Neuronal stem cell (in vitro differentiated cells): ENCODE data around the gene ZNF512B. TPM values are rescaled to one million over a fixed set of nuclear protein-coding genes. Genes with fewer than 3 reads are reported as not detected.

ENCODE experiments used
- DNase-seq: peaks from one replicate; pipeline ENCODE4 v3.0.0-alpha.2; 2013; ENCODE audit warnings: low spot score
- H2AFZ ChIP-seq: one replicate; pipeline ENCODE4 v1.6.1; 2013; ENCODE audit warnings: mild to moderate bottlenecking, low read length, inconsistent platforms
- H2AK5ac ChIP-seq: 2 replicates; pipeline ENCODE4 v1.6.1; 2013; ENCODE audit warnings: low read depth, mild to moderate bottlenecking, inconsistent platforms, low read length, moderate library complexity, mixed read lengths
- H2BK120ac ChIP-seq: 2 replicates; pipeline ENCODE4 v1.6.1; 2013; ENCODE audit warnings: low read depth, mild to moderate bottlenecking, inconsistent platforms, low read length, moderate library complexity, mixed read lengths
- H2BK12ac ChIP-seq: one replicate; pipeline ENCODE4 v1.6.1; 2013; ENCODE audit warnings: low read length, inconsistent platforms
- H2BK15ac ChIP-seq: 2 replicates; pipeline ENCODE4 v1.6.1; 2013; ENCODE audit warnings: mild to moderate bottlenecking, low read length, inconsistent platforms, mixed read lengths
- H2BK5ac ChIP-seq: one replicate; pipeline ENCODE4 v1.6.1; 2013; ENCODE audit warnings: inconsistent platforms, mild to moderate bottlenecking, low read length, moderate library complexity
- H3K14ac ChIP-seq: one replicate; pipeline ENCODE4 v1.6.1; 2013; ENCODE audit warnings: low read length, inconsistent platforms
- H3K18ac ChIP-seq: 2 replicates; pipeline ENCODE4 v1.6.1; 2013; ENCODE audit warnings: low read length, inconsistent platforms
- H3K23ac ChIP-seq: 2 replicates; pipeline ENCODE4 v1.6.1; 2013; ENCODE audit warnings: low read depth, mild to moderate bottlenecking, mixed read lengths, low read length, inconsistent platforms; ENCODE audit not compliant: poor library complexity
- H3K27ac ChIP-seq: replicated peaks from 3 replicates; pipeline ENCODE4 v1.5.1; 2013; ENCODE audit warnings: low read length, inconsistent platforms
- H3K27me3 ChIP-seq, 3 experiments: 2 replicates each; pipeline ENCODE4 v1.6.1; 2013; ENCODE audit warnings: low read length in 3 of 3, mild to moderate bottlenecking in 2 of 3, inconsistent platforms in 1 of 3, low read depth in 1 of 3, mixed read lengths in 1 of 3, moderate library complexity in 1 of 3; ENCODE audit not compliant: control insufficient read depth in 3 of 3, insufficient read depth in 3 of 3
- H3K36me3 ChIP-seq, 2 donors: replicated peaks in 1 of 2; 2 replicates each; pipeline ENCODE4 v1.6.1; 2013; ENCODE audit warnings: low read length in 2 of 2; ENCODE audit not compliant: control insufficient read depth in 2 of 2, insufficient read depth in 2 of 2
- H3K4ac ChIP-seq: 2 replicates; pipeline ENCODE4 v1.6.1; 2013; ENCODE audit warnings: inconsistent platforms, mild to moderate bottlenecking, low read length, moderate library complexity
- H3K4me1 ChIP-seq, 2 donors: 1 replicate in 1 of 2; 2 replicates in 1 of 2; pipeline ENCODE4 v1.6.1; 2013; ENCODE audit warnings: low read length in 2 of 2, low read depth in 1 of 2; ENCODE audit not compliant: control insufficient read depth in 2 of 2, insufficient read depth in 1 of 2
- H3K4me2 ChIP-seq: one replicate; pipeline ENCODE4 v1.6.1; 2013; ENCODE audit warnings: mild to moderate bottlenecking, low read length, inconsistent platforms; ENCODE audit not compliant: insufficient read depth, poor library complexity, severe bottlenecking
- H3K4me3 ChIP-seq, 2 donors: 2 replicates each; pipeline ENCODE4 v1.5.1; 2013; ENCODE audit warnings: low read length in 2 of 2, mild to moderate bottlenecking in 2 of 2, inconsistent platforms in 1 of 2, moderate library complexity in 1 of 2
- H3K79me1 ChIP-seq: one replicate; pipeline ENCODE4 v1.6.1; 2013; ENCODE audit warnings: low read depth, mild to moderate bottlenecking, inconsistent platforms, low read length, moderate library complexity
- H3K9ac ChIP-seq: one replicate; pipeline ENCODE4 v1.6.1; 2013; ENCODE audit warnings: mild to moderate bottlenecking, low read depth, low read length, inconsistent platforms; ENCODE audit not compliant: poor library complexity
- H3K9me3 ChIP-seq, 2 donors: replicated peaks in 1 of 2; 2 replicates each; pipeline versions ENCODE3 to v1.6.1; 2013; ENCODE audit warnings: low read length in 2 of 2, mild to moderate bottlenecking in 2 of 2, inconsistent platforms in 1 of 2, low read depth in 1 of 2, mixed read lengths in 1 of 2, moderate library complexity in 1 of 2; ENCODE audit not compliant: control insufficient read depth in 2 of 2, insufficient read depth in 1 of 2
- H4K8ac ChIP-seq: one replicate; pipeline ENCODE4 v1.6.1; 2013; ENCODE audit warnings: low read depth, mild to moderate bottlenecking, inconsistent platforms, low read length, moderate library complexity
- H4K91ac ChIP-seq: one replicate; pipeline ENCODE4 v1.6.1; 2013; ENCODE audit warnings: low read length, low read depth, mild to moderate bottlenecking, inconsistent platforms; ENCODE audit not compliant: poor library complexity
- WGBS, 2 donors: extraction: QIAGEN DNeasy Blood & Tissue Kit; methylation state at CpG; one replicate each; pipeline ENCODE4 v1.1.7; 2013; ENCODE audit warnings: missing lambda C conversion rate in 2 of 2, mixed read lengths in 1 of 2; ENCODE audit not compliant: insufficient read length in 2 of 2, insufficient replicate concordance in 1 of 2; ENCODE audit errors: extremely low coverage in 2 of 2; 5-methylcytosine and 5-hydroxymethylcytosine counted together
- small RNA-seq: library from polyadenylated mRNA; stranded (forward); fragments of <200 nt; extraction: miRNeasy Mini kit (QIAGEN cat#:217004); gene quantifications from one replicate; pipeline ENCODE3, GENCODE V24; 2013; ENCODE audit not compliant: insufficient read depth

The ZNF512B gene

GRCh38 chr20:63911176-63911575 lies 58.6 kb downstream of the ZNF512B start:
- peak overlapping the region; percentile 53 for H3K9ac ChIP-seq
- H3K14ac ChIP-seq, result no peak overlapping the region
- no peak overlapping the region for H4K91ac ChIP-seq
- no peak for DNase-seq
- peaks cover 2 to 4% of the 10 kb centered on the region in 2 donors for H3K36me3 ChIP-seq
- H2AK5ac ChIP-seq, result no peak overlapping the region
- H4K8ac ChIP-seq, result no peak overlapping the region
- H3K9me3 ChIP-seq, result peaks cover 7 to 9% of the 10 kb centered on the region in 2 donors
- no peak overlapping the region for H2BK15ac ChIP-seq
- no peak overlapping the region for H2BK120ac ChIP-seq
- peaks cover 0 to 3% of the 10 kb centered on the region in 2 donors for H3K4me1 ChIP-seq
- H2BK5ac ChIP-seq, result no peak overlapping the region
- peak overlapping the region; percentile 7 for H3K18ac ChIP-seq
- H3K23ac ChIP-seq, result peak overlapping the region; percentile 3
- H2AFZ ChIP-seq, result no peak overlapping the region
- no peak overlapping the region for H2BK12ac ChIP-seq
- peak overlapping the region; percentile 58 for H3K4ac ChIP-seq
- H3K79me1 ChIP-seq, result peaks cover 13% of the 10 kb centered on the region
- no peak overlapping the region for H3K27ac ChIP-seq
- H3K4me3 ChIP-seq, result no peak overlapping the region
- no peak overlapping the region for H3K4me2 ChIP-seq
- H3K27me3 ChIP-seq, result no peaks in the 10 kb centered on the region
- WGBS, 2 donors, result no CpG with 5 or more reads among the region's 12 CpGs

GRCh38 chr20:63908008-63908682 lies 61.6 kb downstream of the ZNF512B start:
- no CpG with 5 or more reads among the region's 16 CpGs for WGBS, 2 donors
- no peak overlapping the region for H3K27ac ChIP-seq

More at GRCh38 chr20:63908008-63908682, 61.6 kb downstream of the ZNF512B start:
- H2BK5ac ChIP-seq, result no peak overlapping the region
- DNase-seq, result no peak
- peaks cover 0 to 2% of the 10 kb centered on the region in 2 donors for H3K9me3 ChIP-seq
- no peak overlapping the region for H2BK120ac ChIP-seq
- no peak overlapping the region for H2AFZ ChIP-seq
- H3K27me3 ChIP-seq, result no peaks in the 10 kb centered on the region
- no peak overlapping the region for H3K14ac ChIP-seq
- H3K4me2 ChIP-seq, result no peak overlapping the region
- H3K79me1 ChIP-seq, result peaks cover 15% of the 10 kb centered on the region
- H3K36me3 ChIP-seq, result peaks cover 0 to 4% of the 10 kb centered on the region in 2 donors
- no peak overlapping the region for H2BK12ac ChIP-seq
- no peak overlapping the region for H3K4ac ChIP-seq
- H4K8ac ChIP-seq, result no peak overlapping the region
- H3K4me3 ChIP-seq, result no peak overlapping the region
- H4K91ac ChIP-seq, result no peak overlapping the region
- peaks cover 0 to 3% of the 10 kb centered on the region in 2 donors for H3K4me1 ChIP-seq
- H3K18ac ChIP-seq, result no peak overlapping the region
- H3K23ac ChIP-seq, result no peak overlapping the region
- no peak overlapping the region for H2BK15ac ChIP-seq
- H3K9ac ChIP-seq, result peak overlapping the region; percentile 44
- H2AK5ac ChIP-seq, result no peak overlapping the region

Small RNAs within 50 kb of the gene (small RNA-seq; reads per million reads assigned to genes)
- gene MIR647 (not detected), gene MIR941-2 (not detected), gene MIR941-4 (not detected), gene MIR941-5 (not detected), gene RNU1-134P (not detected)
